Keratinocyte (primary cell): ENCODE measurements around the gene C2. TPM values are rescaled to one million over a fixed set of nuclear protein-coding genes. Genes with fewer than 3 reads are reported as not detected.

Experiments used
- DNase-seq: peaks from one replicate; pipeline ENCODE4 v3.0.0-alpha.2; 2011; ENCODE audit warnings: low read depth, missing footprints, low spot score
- FAIRE-seq: peaks from 2 replicates; lab custom pipeline; 2011; peaks lifted over from hg19 to GRCh38; lab: Jason Lieb, UNC
- H2AFZ ChIP-seq: 2 replicates; pipeline ENCODE4 v1.6.0; 2012; ENCODE audit warnings: low read length, control low read depth, inconsistent platforms; ENCODE audit not compliant: control insufficient read depth
- H3K27ac ChIP-seq: 2 replicates; pipeline ENCODE4 v1.5.1; 2011; ENCODE audit warnings: low read length; ENCODE audit not compliant: control insufficient read depth, insufficient read depth
- H3K27me3 ChIP-seq: 3 replicates; pipeline ENCODE4 v1.6.0; 2011; ENCODE audit warnings: low read length; ENCODE audit not compliant: control insufficient read depth, insufficient read depth; ENCODE audit errors: extremely low read depth
- H3K36me3 ChIP-seq, 2 experiments: 2 replicates in 1 of 2; 3 replicates in 1 of 2; pipeline ENCODE4 v1.5.1; 2011; ENCODE audit warnings: low read length in 2 of 2, mild to moderate bottlenecking in 1 of 2; ENCODE audit not compliant: control insufficient read depth in 2 of 2, insufficient read depth in 2 of 2; ENCODE audit errors: extremely low read depth in 1 of 2
- H3K4me1 ChIP-seq: 3 replicates; pipeline ENCODE4 v1.5.1; 2011; ENCODE audit warnings: low read length; ENCODE audit not compliant: control insufficient read depth, insufficient read depth; ENCODE audit errors: extremely low read depth
- H3K4me2 ChIP-seq: 3 replicates; pipeline ENCODE4 v1.6.0; 2011; ENCODE audit warnings: low read depth, low read length; ENCODE audit not compliant: control insufficient read depth, insufficient read depth; ENCODE audit errors: extremely low read depth
- H3K4me3 ChIP-seq, 3 experiments: fragments of 200-600 bp in 1 of 3; sonication (generic) in 1 of 3; 2 replicates in 2 of 3; 3 replicates in 1 of 3; pipeline ENCODE4 v1.5.1; 2011 to 2016; ENCODE audit warnings: low read length in 3 of 3, mild to moderate bottlenecking in 3 of 3, control low read depth in 2 of 3, inconsistent platforms in 1 of 3, low read depth in 1 of 3, mixed read lengths in 1 of 3, mixed run types in 1 of 3, moderate library complexity in 1 of 3; ENCODE audit not compliant: control insufficient read depth in 2 of 3, insufficient read depth in 2 of 3; ENCODE audit errors: extremely low read depth in 1 of 3
- H3K79me2 ChIP-seq: 2 replicates; pipeline ENCODE4 v1.6.0; 2012; ENCODE audit warnings: low read length; ENCODE audit not compliant: control insufficient read depth, insufficient read depth
- H3K9ac ChIP-seq: 3 replicates; pipeline ENCODE4 v1.6.0; 2011; ENCODE audit warnings: low read length; ENCODE audit not compliant: control insufficient read depth, insufficient read depth; ENCODE audit errors: extremely low read depth
- H3K9me1 ChIP-seq: 3 replicates; pipeline ENCODE4 v1.6.0; 2011; ENCODE audit warnings: low read length; ENCODE audit not compliant: control insufficient read depth, insufficient read depth; ENCODE audit errors: extremely low read depth
- H3K9me3 ChIP-seq: 2 replicates; pipeline ENCODE4 v1.5.1; 2012; ENCODE audit warnings: low read depth, low read length; ENCODE audit not compliant: control insufficient read depth
- H4K20me1 ChIP-seq: 3 replicates; pipeline ENCODE4 v1.6.0; 2011; ENCODE audit warnings: low read length; ENCODE audit not compliant: control insufficient read depth, insufficient read depth; ENCODE audit errors: extremely low read depth
- EZH2 ChIP-seq: IDR thresholded peaks from one replicate; pipeline ENCODE4 v1.6.1; 2012; ENCODE audit warnings: inconsistent platforms, mild to moderate bottlenecking, low read length, moderate library complexity
- dilution Hi-C: fragments of 300-500 bp; cut with MboI; formaldehyde crosslinking; loops from one replicate; pipeline ENCODE4 v1.7.0; 2020; ENCODE audit warnings: low sequenced_read_pairs; ENCODE audit not compliant: extremely low pct_ligation_motif_present
- polyA plus RNA-seq, 5 experiments: library from polyadenylated mRNA; depleted of rRNA in 3 of 5; stranded (reverse) in 3 of 5; stranded (forward) in 1 of 5; unstranded in 1 of 5; fragments of >200 nt; gene quantifications; 1 replicate in 1 of 5; 2 replicates in 3 of 5; 3 replicates in 1 of 5; pipeline versions ENCODE4 v1.2.1 to v1.2.3, GENCODE V29; 2011 to 2012; ENCODE audit warnings: missing spikeins in 2 of 5, low read depth in 1 of 5, low replicate concordance in 1 of 5
- TF ChIP-seq, protein P1 (sequence below), 3 experiments: IDR thresholded peaks in 1 of 3; conservative IDR thresholded peaks in 1 of 3; optimal IDR thresholded peaks in 1 of 3; 2 replicates in 2 of 3; 3 replicates in 1 of 3; pipeline versions ENCODE3 to v1.5.1; 2011; ENCODE audit warnings: low read length in 3 of 3, mild to moderate bottlenecking in 3 of 3, moderate library complexity in 2 of 3, control low read depth in 1 of 3, inconsistent platforms in 1 of 3; ENCODE audit not compliant: insufficient read depth in 2 of 3; ENCODE audit errors: extremely low read depth in 1 of 3

The C2 gene
- polyA plus RNA-seq, 1 donor (not counting 4 experiments of a cell fraction or from before 2014, with no cell fraction given) = not detected

DNA sequence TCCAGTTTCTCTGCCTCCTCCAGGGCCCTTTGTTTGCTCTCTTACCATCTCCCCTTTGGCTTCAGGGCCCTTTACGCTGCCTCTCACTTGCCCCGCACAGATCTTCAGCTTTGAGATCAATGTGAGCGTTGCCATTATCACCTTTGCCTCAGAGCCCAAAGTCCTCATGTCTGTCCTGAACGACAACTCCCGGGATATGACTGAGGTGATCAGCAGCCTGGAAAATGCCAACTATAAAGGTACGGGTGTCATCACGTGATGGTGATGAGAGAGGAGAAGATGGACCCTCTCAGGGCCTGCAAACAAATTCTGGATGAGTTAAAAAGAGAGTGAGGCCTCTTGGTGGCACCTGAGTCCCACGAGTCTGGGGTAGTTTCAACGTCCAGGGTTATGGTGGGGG lies 8.3 kb downstream of the C2 start:
- no peak overlapping the region for H3K27ac ChIP-seq
- H3K4me2 ChIP-seq = no peak overlapping the region
- H3K4me3 ChIP-seq = no peak overlapping the region
- no peaks in the 10 kb centered on the region for H3K9me3 ChIP-seq
- TF ChIP-seq, protein P1, sequence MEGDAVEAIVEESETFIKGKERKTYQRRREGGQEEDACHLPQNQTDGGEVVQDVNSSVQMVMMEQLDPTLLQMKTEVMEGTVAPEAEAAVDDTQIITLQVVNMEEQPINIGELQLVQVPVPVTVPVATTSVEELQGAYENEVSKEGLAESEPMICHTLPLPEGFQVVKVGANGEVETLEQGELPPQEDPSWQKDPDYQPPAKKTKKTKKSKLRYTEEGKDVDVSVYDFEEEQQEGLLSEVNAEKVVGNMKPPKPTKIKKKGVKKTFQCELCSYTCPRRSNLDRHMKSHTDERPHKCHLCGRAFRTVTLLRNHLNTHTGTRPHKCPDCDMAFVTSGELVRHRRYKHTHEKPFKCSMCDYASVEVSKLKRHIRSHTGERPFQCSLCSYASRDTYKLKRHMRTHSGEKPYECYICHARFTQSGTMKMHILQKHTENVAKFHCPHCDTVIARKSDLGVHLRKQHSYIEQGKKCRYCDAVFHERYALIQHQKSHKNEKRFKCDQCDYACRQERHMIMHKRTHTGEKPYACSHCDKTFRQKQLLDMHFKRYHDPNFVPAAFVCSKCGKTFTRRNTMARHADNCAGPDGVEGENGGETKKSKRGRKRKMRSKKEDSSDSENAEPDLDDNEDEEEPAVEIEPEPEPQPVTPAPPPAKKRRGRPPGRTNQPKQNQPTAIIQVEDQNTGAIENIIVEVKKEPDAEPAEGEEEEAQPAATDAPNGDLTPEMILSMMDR (optimal IDR thresholded peaks at IDR 0.05 in 1 of 3, IDR thresholded peaks at IDR 0.05 in 1 of 3, conservative IDR thresholded peaks at IDR 0.05 in 1 of 3; ENCODE audit: extremely low read depth in 1 of 3, insufficient read depth in 2 of 3, low read length in 3 of 3) = no peak
- TF ChIP-seq EZH2 = no peak
- no peaks in the 10 kb centered on the region for H3K79me2 ChIP-seq
- no peak overlapping the region for H3K9ac ChIP-seq
- no peak for DNase-seq
- no peaks in the 10 kb centered on the region for H4K20me1 ChIP-seq
- no peaks in the 10 kb centered on the region for H3K9me1 ChIP-seq
- no peak for FAIRE-seq
- H3K27me3 ChIP-seq = peaks cover 11% of the 10 kb centered on the region
- dilution Hi-C loops = no loop called here
- H3K36me3 ChIP-seq = no peaks in the 10 kb centered on the region
- no peak overlapping the region for H2AFZ ChIP-seq
- no peaks in the 10 kb centered on the region for H3K4me1 ChIP-seq

DNA sequence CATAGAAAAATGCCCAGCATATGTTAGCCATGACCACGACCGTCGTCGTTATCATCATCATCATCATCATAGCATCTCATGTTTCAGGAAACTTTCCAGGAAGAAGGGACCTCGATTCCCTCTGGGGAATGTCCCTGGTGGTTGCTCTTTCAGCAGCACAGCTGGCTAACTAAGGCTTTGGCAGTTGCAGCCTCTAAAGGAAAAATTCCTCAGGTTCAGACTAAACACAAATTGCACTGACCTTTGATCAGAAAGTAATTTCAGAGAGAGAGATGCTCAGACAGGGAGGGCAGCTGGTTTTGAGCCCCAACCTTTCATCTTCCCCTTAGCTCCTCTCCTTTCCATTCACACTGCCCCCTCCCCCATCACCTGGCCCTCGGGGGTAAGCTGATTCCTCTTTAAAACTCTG lies 12.7 kb downstream of the C2 start:
- H3K9me1 ChIP-seq = no peaks in the 10 kb centered on the region
- H3K36me3 ChIP-seq = no peaks in the 10 kb centered on the region
- no peak overlapping the region for H2AFZ ChIP-seq
- H3K9me3 ChIP-seq = no peaks in the 10 kb centered on the region
- FAIRE-seq (no peak), DNase-seq (no peak)
- H3K4me2 ChIP-seq = no peak overlapping the region
- TF ChIP-seq, protein P1 (optimal IDR thresholded peaks at IDR 0.05 in 1 of 3, IDR thresholded peaks at IDR 0.05 in 1 of 3, conservative IDR thresholded peaks at IDR 0.05 in 1 of 3; ENCODE audit: extremely low read depth in 1 of 3, insufficient read depth in 2 of 3, low read length in 3 of 3) = no peak
- no peak for TF ChIP-seq EZH2
- dilution Hi-C loops = no loop called here
- no peak overlapping the region for H3K4me3 ChIP-seq
- no peak overlapping the region for H3K9ac ChIP-seq
- no peaks in the 10 kb centered on the region for H4K20me1 ChIP-seq
- H3K79me2 ChIP-seq = no peaks in the 10 kb centered on the region
- peaks cover 6% of the 10 kb centered on the region for H3K4me1 ChIP-seq
- H3K27ac ChIP-seq = no peak overlapping the region
- H3K27me3 ChIP-seq = peaks cover 8% of the 10 kb centered on the region
